Heart left ventricle (tissue), 13 donors: ENCODE data around the gene RAB3C.

ENCODE experiments used
- POLR2A ChIP-seq, 2 donors: fragments of 450-650 bp; IDR thresholded peaks; one replicate each; pipeline ENCODE4 v1.6.1; 2017; ENCODE audit warnings: antibody characterized with exemption in 2 of 2, mild to moderate bottlenecking in 2 of 2, moderate library complexity in 2 of 2
- TF ChIP-seq, protein P1 (sequence below), 12 donors: fragments of 200-600 bp; sonication (generic) in 4 of 12; IDR thresholded peaks; one replicate each; pipeline versions ENCODE4 v1.5.0 to v1.8.0; 2018 to 2022; ENCODE audit warnings: antibody characterized with exemption in 12 of 12, mild to moderate bottlenecking in 5 of 12
- donor health status: ischemic (EF 13 %, LVEDD 7.1; RV severe dilation, severe dysfunction).
- donor health status: DM: no; HTN: yes; CAD: no.
- donor health status: DM: no; HTN: no; CAD: no.
- donor health status: ischemic (EF 25% LVEDD 6.9; RV normal size, moderate dysfunction).
- donor health status: ischemic (EF 25% LVEDD 5.7; RV mildly dilated, moderate dysfunction).
- donor health status: ischemic (EF 35%, LVEDD 5.7; RV mildly dilated, moderate dysfunction).
- donor health status: nonischemic (EF 11% LVEDD 7.7; RV severe dilation, severe dysfunction).
- donor health status: DM: yes; HTN: yes; CAD: no.
- donor health status: PGD.
- donor health status: ischemic (EF 29% LVEDD 5.4; RV normal size, mild dysfunction).
- donor health status: nonischemic (EF 23%, LVEDD 6.1; RV moderate dilation, normal function).

DNA sequence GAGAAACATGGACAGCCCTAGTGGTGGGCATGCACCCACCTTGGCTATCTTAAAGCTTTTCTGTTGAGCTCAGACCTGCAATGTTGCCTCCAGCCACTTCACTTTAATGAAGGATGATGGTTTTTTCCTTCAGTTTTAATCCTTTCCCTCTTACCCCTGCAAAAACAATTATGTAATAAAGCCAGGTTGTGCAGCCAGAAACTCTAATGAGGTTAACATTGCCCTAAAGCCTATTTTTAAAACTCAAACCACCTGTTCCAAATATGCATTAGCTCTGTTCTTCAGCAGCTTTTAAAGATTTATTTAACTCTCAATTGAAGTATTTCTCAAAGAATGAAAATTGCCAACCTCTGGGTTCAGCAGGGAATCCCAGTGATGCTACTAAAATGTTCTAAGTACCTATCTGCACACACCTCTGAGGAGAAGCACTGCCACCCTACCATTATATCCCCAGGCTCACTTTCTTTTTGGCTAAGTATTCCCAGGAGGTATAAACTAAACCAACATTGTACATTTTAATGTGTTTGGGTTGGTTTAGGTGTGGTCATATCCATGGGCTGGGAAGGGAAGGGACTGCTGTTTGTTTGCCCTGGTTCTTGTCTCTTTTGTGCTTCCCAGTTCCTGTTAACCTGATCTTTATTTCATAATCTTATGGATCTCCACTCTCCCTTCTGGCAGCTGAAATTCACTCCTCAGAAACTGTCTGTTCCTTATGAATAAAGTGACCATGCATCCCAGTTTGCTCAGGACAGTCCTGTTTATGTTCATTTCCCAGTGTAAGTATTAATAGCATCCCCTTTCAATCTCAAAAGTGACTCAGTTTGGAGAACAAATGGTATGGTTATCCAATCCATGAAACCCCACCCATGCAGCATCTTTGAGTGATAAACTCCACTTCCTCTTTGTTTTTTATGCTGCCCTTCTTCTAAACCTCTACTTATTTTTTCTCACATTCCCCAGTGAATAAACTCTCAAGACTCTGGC is 251.7 kb downstream of the RAB3C start:
- TF ChIP-seq, protein P1, sequence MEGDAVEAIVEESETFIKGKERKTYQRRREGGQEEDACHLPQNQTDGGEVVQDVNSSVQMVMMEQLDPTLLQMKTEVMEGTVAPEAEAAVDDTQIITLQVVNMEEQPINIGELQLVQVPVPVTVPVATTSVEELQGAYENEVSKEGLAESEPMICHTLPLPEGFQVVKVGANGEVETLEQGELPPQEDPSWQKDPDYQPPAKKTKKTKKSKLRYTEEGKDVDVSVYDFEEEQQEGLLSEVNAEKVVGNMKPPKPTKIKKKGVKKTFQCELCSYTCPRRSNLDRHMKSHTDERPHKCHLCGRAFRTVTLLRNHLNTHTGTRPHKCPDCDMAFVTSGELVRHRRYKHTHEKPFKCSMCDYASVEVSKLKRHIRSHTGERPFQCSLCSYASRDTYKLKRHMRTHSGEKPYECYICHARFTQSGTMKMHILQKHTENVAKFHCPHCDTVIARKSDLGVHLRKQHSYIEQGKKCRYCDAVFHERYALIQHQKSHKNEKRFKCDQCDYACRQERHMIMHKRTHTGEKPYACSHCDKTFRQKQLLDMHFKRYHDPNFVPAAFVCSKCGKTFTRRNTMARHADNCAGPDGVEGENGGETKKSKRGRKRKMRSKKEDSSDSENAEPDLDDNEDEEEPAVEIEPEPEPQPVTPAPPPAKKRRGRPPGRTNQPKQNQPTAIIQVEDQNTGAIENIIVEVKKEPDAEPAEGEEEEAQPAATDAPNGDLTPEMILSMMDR (IDR thresholded peaks at IDR 0.05) = no peak
- TF ChIP-seq POLR2A (IDR thresholded peaks at IDR 0.05) = no peak
